Endothelial cell (in vitro differentiated cells): Measurements from ENCODE around the gene PAM. TPM values are rescaled to one million over a fixed set of nuclear protein-coding genes. Genes with fewer than 3 reads are reported as not detected.

ENCODE experiments used
- DNase-seq: peaks from one replicate; pipeline ENCODE4 v3.0.0; 2021; ENCODE audit warnings: low spot score
- H3K27ac Mint-ChIP-seq: one replicate; pipeline ENCODE4 v1.8.0; 2021; ENCODE audit warnings: mixed read lengths, inconsistent platforms; ENCODE audit not compliant: unreplicated experiment
- H3K27me3 Mint-ChIP-seq: one replicate; pipeline ENCODE4 v1.8.0; 2021; ENCODE audit warnings: mild to moderate bottlenecking, moderate library complexity, mixed read lengths, inconsistent platforms; ENCODE audit not compliant: unreplicated experiment
- H3K36me3 Mint-ChIP-seq: one replicate; pipeline ENCODE4 v1.8.0; 2021; ENCODE audit warnings: mild to moderate bottlenecking, low read depth, mixed read lengths, inconsistent platforms; ENCODE audit not compliant: unreplicated experiment
- H3K4me1 Mint-ChIP-seq: one replicate; pipeline ENCODE4 v1.8.0; 2021; ENCODE audit warnings: mild to moderate bottlenecking, mixed read lengths, inconsistent platforms; ENCODE audit not compliant: unreplicated experiment
- H3K4me3 Mint-ChIP-seq: one replicate; pipeline ENCODE4 v1.8.0; 2021; ENCODE audit warnings: mild to moderate bottlenecking, mixed read lengths, inconsistent platforms; ENCODE audit not compliant: unreplicated experiment
- H3K9me3 Mint-ChIP-seq: one replicate; pipeline ENCODE4 v1.8.0; 2021; ENCODE audit warnings: mixed read lengths, inconsistent platforms; ENCODE audit not compliant: unreplicated experiment
- CTCF ChIP-seq: fragments of 200-600 bp; sonication (generic); IDR thresholded peaks from one replicate; pipeline ENCODE4 v1.5.0; 2021; ENCODE audit warnings: antibody characterized with exemption; ENCODE audit not compliant: unreplicated experiment
- total RNA-seq: library from RNA; stranded (reverse); fragmentation: NEBNext Ultra II Directional; extraction: Animal tissue kit (Norgen Biotek cat#: 25700); gene quantifications from one replicate; pipeline ENCODE4 v1.2.1, GENCODE V29; 2021; ENCODE audit not compliant: unreplicated experiment

The PAM gene
- total RNA-seq, 1 donor from 2014 or later: 255 TPM

GRCh38 chr5:102931085-102931725 lies 176.1 kb downstream of the PAM start:
- H3K27me3 Mint-ChIP-seq: peaks cover 1% of the 10 kb centered on the region
- H3K9me3 Mint-ChIP-seq: no peaks in the 10 kb centered on the region
- no peak overlapping the region for H3K27ac Mint-ChIP-seq
- H3K36me3 Mint-ChIP-seq: peaks cover 13% of the 10 kb centered on the region
- no peak for TF ChIP-seq CTCF
- no peak overlapping the region for H3K4me3 Mint-ChIP-seq
- DNase-seq: no peak
- peaks cover 13% of the 10 kb centered on the region for H3K4me1 Mint-ChIP-seq

DNA sequence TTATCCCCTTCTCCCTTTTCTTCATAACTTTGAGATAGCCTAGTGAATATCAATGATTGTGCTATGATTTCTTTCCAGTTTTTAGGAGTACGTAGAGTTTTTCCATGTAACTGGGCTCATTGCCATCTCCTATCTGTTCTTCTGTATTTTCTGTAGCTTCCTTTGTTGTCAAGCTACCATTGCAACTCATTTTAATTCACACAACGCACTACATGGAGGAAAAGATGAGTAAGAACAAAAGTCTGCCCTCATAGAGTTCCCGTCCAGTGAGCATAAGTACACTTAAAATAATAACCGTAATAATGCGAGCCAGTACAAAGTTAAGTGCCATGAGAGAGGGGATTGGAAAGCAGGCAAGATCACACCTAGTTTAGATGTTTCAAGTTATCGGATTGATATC lies 177.7 kb downstream of the PAM start:
- H3K27me3 Mint-ChIP-seq: peaks cover 1% of the 10 kb centered on the region
- peaks cover 13% of the 10 kb centered on the region for H3K4me1 Mint-ChIP-seq
- H3K4me3 Mint-ChIP-seq: no peak overlapping the region

DNA sequence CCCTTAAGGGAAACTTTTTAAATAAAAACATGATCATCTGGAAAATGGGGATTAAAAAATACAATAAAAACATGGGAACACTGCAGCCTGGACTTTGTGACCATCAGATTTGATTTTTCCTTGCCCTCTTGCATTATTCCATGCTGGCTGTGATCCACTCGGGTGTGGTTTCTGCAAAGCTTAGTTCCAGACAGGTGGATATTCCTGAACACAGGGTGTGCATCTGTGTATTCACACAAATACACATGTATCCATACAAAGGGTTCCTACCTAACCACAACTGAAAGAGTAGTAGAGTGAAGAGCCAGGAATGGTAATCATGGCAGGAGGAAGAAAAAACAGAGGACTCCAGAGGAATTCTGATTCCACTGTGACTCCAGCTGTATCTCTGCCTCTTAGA lies 178.2 kb downstream of the PAM start:
- H3K36me3 Mint-ChIP-seq: peaks cover 13% of the 10 kb centered on the region
- no peak overlapping the region for H3K4me3 Mint-ChIP-seq
- H3K4me1 Mint-ChIP-seq: peaks cover 13% of the 10 kb centered on the region
- H3K27ac Mint-ChIP-seq: no peak overlapping the region
- no peak for TF ChIP-seq CTCF
- peaks cover 1% of the 10 kb centered on the region for H3K27me3 Mint-ChIP-seq
- no peak for DNase-seq
- H3K9me3 Mint-ChIP-seq: no peaks in the 10 kb centered on the region

More for the DNA sequence above, 177.7 kb downstream of the PAM start:
- DNase-seq: no peak
- no peak overlapping the region for H3K27ac Mint-ChIP-seq
- H3K36me3 Mint-ChIP-seq: peaks cover 13% of the 10 kb centered on the region
- TF ChIP-seq CTCF: no peak
- no peaks in the 10 kb centered on the region for H3K9me3 Mint-ChIP-seq

- peaks cover 17% of the 10 kb centered on the region for H3K4me1 Mint-ChIP-seq
- H3K27me3 Mint-ChIP-seq: peaks cover 1% of the 10 kb centered on the region
- no peak overlapping the region for H3K4me3 Mint-ChIP-seq
- no peaks in the 10 kb centered on the region for H3K9me3 Mint-ChIP-seq
- no peak for DNase-seq
- no peak overlapping the region for H3K27ac Mint-ChIP-seq
- peaks cover 13% of the 10 kb centered on the region for H3K36me3 Mint-ChIP-seq
- TF ChIP-seq CTCF: no peak
Measured at GRCh38 chr5:102933721-102934459, 178.8 kb downstream of the PAM start.

- DNase-seq: no peak
- Mint-ChIP-seq H3K9me3 (no peaks in the 10 kb centered on the region), H3K4me1 (peaks cover 7% of the 10 kb centered on the region), H3K27ac (no peak overlapping the region), H3K4me3 (no peak overlapping the region), H3K36me3 (peaks cover 5% of the 10 kb centered on the region), H3K27me3 (no peaks in the 10 kb centered on the region)
- no peak for TF ChIP-seq CTCF
Measured at GRCh38 chr5:102937894-102938293, 182.8 kb downstream of the PAM start.
